ENCODE measurements around the gene CERCAM. TPM values are rescaled to one million over a fixed set of nuclear protein-coding genes. Genes with fewer than 3 reads are reported as not detected.

Gene CERCAM
- polyA plus RNA-seq, 2 of the 4 experiments (the other 2 are of a cell fraction): 16.5 to 28.5 TPM

GRCh38 chr9:128385496-128386460 is 34.9 kb upstream of the CERCAM start (continued):
- TF ChIP-seq REST (IDR thresholded peaks at IDR 0.05): no peak

DNA sequence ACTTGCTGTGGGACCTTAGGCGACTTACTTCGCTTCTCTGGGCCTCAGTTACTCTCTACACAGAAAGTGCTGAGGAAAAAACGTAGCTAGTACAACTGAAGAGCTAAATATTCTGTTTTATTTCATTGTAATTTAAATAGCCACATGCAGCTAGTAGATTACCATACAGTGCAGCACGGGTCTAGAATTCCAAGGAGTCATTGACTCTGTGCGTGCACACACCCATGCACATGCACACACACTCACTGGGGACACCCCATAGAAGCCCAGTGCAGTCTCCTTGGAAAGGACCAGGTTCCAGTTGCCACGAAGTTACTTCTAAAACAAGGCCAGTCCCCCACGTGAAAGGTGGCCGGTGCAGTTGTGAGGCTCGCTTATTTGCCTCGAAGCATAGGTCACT is 32.5 kb upstream of the CERCAM start:
- WGBS (ENCODE audit: missing lambda C conversion rate): 84% methylated on average over 6 of the region's 10 CpGs
- ATAC-seq (no peak), FAIRE-seq (no peak), DNase-seq (ENCODE audit: low read depth in 1 of 2, low spot score in 1 of 2) (no peak)
- Histone ChIP-seq H3K9me3 (no peaks in the 10 kb centered on the region), H3K4me1 (no peaks in the 10 kb centered on the region), H3K4me3 (no peak overlapping the region), H3K4me2 (no peak overlapping the region), H3K27ac (no peak overlapping the region)
- POLR2A ChIA-PET: no interaction called here
- no peak for TF ChIP-seq BCL3 (IDR thresholded peaks at IDR 0.05)
- CTCF ChIA-PET: interaction anchor here (0.8 to 3.4 kb wide), 4 partner anchors 18 to 93 kb away, joined by 4 to 16 read pairs (median 6); no protein-coding TSS in a partner anchor

DNA sequence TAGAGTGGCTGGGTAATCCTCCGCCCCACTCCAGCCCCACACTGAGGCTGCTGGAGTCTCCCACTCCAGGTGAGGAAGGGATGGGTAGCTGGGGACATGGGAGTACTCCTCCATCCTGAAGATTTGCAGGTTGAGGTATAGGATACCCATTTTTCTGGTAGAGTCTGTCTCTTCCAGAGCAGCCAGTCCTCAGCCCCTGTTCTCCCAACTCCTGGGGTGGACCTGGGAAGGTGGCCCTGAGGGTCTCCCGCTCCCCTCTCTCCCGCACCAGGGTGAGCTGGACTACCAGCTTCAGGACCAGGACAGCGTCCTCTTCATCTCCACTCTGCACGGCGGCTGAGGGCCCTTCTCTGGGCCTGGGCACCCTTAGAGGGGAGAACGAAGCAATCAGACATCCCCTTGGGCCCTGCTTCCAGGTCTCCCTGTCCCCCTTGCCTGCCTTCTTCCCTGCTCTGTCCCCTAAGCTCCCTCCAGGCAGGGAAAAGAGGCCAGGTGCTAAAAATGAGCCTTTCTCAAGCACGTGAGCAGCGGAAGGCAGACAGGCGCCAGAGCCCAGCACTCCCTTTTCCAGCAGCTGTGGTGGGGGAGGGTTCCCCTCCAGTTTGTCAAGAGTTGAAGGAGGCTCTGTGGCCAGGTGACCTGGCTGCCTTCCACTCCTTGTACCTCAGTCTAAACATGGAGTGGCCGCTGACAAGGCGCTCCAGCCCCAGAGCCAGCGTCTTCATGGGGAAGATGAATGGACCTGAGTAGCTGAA is 31.1 kb upstream of the CERCAM start:
- no peak overlapping the region for H3K27ac ChIP-seq
- ATAC-seq (no peak), DNase-seq (ENCODE audit: low read depth in 1 of 2, low spot score in 1 of 2) (no peak), FAIRE-seq (no peak)
- no peak overlapping the region for H3K4me3 ChIP-seq
- TF ChIP-seq EHMT2 (IDR thresholded peaks at IDR 0.05; ENCODE audit: low read depth): no peak
- no peak for TF ChIP-seq POLR2AphosphoS2 (conservative IDR thresholded peaks at IDR 0.05; ENCODE audit: low read length)
- no peak for TF ChIP-seq MAFK (IDR thresholded peaks at IDR 0.05; ENCODE audit: partially characterized antibody)
- no peak for TF ChIP-seq ESRRA (IDR thresholded peaks at IDR 0.05; ENCODE audit: borderline replicate concordance, low read length)
- TF ChIP-seq CHD4 (IDR thresholded peaks at IDR 0.05; ENCODE audit: borderline replicate concordance): no peak
- TF ChIP-seq, protein P1, sequence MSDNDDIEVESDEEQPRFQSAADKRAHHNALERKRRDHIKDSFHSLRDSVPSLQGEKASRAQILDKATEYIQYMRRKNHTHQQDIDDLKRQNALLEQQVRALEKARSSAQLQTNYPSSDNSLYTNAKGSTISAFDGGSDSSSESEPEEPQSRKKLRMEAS (IDR thresholded peaks at IDR 0.05): no peak
- TF ChIP-seq CBX8 (IDR thresholded peaks at IDR 0.05): no peak
- 91% methylated on average over 12 of the region's 13 CpGs for WGBS (ENCODE audit: missing lambda C conversion rate)
- no peaks in the 10 kb centered on the region for H3K4me1 ChIP-seq
- ChIA-PET POLR2A (interaction anchor here (1.0 kb wide), 1 partner anchor 31 kb away, joined by 4 read pairs; no protein-coding TSS in a partner anchor), CTCF (interaction anchor here (1.1 to 3.4 kb wide), 5 partner anchors 18 to 272 kb away, joined by 3 to 16 read pairs (median 4); no protein-coding TSS in a partner anchor)
- H3K9me3 ChIP-seq: no peaks in the 10 kb centered on the region
- no peak overlapping the region for H3K4me2 ChIP-seq

DNA sequence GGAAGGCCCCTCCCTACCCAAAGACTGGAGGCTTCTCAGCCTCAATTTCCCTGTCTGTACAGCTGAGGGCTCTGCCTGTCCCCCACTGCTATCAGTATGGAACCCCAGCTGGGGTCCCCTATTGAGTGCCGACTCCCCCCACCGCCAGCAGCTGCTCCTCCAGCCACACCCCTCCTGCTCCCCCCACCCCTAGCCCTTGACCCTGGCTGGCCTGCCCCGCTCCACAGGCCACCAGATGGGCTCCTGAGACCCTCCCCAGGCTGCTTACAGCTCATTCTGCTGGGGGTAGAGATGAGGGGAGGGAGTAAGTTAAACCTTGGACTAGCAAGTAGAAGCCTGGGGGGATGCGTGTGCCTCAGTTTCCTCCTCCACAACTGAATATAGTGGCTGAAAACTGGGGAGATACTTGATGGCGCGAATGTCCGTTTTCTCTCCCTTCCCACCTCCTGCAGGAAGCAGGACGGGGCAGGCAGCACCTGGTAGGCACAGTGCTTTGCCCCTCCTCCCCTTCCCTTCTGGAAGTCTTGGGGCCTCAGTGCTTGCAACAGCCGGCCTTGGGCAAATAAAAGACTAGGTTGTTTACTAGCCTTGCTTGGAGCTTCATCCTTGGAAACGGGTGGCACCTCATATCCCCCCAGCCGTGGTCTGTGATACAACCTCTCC is 30.4 kb upstream of the CERCAM start:
- no peak for FAIRE-seq
- DNase-seq (ENCODE audit: low read depth in 1 of 2, low spot score in 1 of 2): no peak
- H3K27ac ChIP-seq: no peak overlapping the region
- H3K9me3 ChIP-seq: no peaks in the 10 kb centered on the region
- TF ChIP-seq, protein P2, sequence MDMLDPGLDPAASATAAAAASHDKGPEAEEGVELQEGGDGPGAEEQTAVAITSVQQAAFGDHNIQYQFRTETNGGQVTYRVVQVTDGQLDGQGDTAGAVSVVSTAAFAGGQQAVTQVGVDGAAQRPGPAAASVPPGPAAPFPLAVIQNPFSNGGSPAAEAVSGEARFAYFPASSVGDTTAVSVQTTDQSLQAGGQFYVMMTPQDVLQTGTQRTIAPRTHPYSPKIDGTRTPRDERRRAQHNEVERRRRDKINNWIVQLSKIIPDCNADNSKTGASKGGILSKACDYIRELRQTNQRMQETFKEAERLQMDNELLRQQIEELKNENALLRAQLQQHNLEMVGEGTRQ (IDR thresholded peaks at IDR 0.05): no peak
- H3K4me1 ChIP-seq: no peaks in the 10 kb centered on the region
- H3K4me2 ChIP-seq: no peak overlapping the region
- WGBS (ENCODE audit: missing lambda C conversion rate): 88% methylated on average over 9 of the region's 11 CpGs
- no peak overlapping the region for H3K4me3 ChIP-seq
- no peak for ATAC-seq
- CTCF ChIA-PET: interaction anchor here (1.1 to 3.4 kb wide), 5 partner anchors 12 to 273 kb away, joined by 3 to 16 read pairs (median 4); no protein-coding TSS in a partner anchor
- POLR2A ChIA-PET: interaction anchor here (1.0 kb wide), 1 partner anchor 30 kb away, joined by 4 read pairs; no protein-coding TSS in a partner anchor
